Osteoblast (primary cell): ENCODE data around the gene CYP4B1. TPM values are rescaled to one million over a fixed set of nuclear protein-coding genes. Genes with fewer than 3 reads are reported as not detected.

Experiments used
- DNase-seq: peaks from one replicate; pipeline ENCODE4 v3.0.0; 2011; ENCODE audit warnings: low spot score, mixed read lengths; ENCODE audit not compliant: insufficient read length; ENCODE audit errors: missing footprints
- H2AFZ ChIP-seq: 2 replicates; pipeline ENCODE4 v1.6.0; 2011; ENCODE audit warnings: mild to moderate bottlenecking, low read length
- H3K27ac ChIP-seq: 2 replicates; pipeline ENCODE4 v1.5.1; 2011; ENCODE audit warnings: mild to moderate bottlenecking, low read depth, low read length, moderate library complexity
- H3K27me3 ChIP-seq: 2 replicates; pipeline ENCODE4 v1.6.0; 2012; ENCODE audit warnings: mild to moderate bottlenecking, control low read depth, inconsistent platforms, low read length, moderate library complexity; ENCODE audit not compliant: insufficient read depth
- H3K36me3 ChIP-seq: 2 replicates; pipeline ENCODE4 v1.5.1; 2011; ENCODE audit warnings: mild to moderate bottlenecking, low read length, control low read depth, moderate library complexity; ENCODE audit not compliant: insufficient read depth
- H3K4me1 ChIP-seq: 2 replicates; pipeline ENCODE4 v1.5.1; 2011; ENCODE audit warnings: mild to moderate bottlenecking, low read length, control low read depth, moderate library complexity; ENCODE audit not compliant: insufficient read depth
- H3K4me2 ChIP-seq: 2 replicates; pipeline ENCODE4 v1.6.0; 2011; ENCODE audit warnings: mild to moderate bottlenecking, low read length; ENCODE audit not compliant: insufficient read depth
- H3K4me3 ChIP-seq: fragments of 200-600 bp; sonication (generic); 3 replicates; pipeline ENCODE4 v1.5.1; 2012; ENCODE audit warnings: mild to moderate bottlenecking, low read length, inconsistent platforms; ENCODE audit not compliant: insufficient read depth
- H3K79me2 ChIP-seq: 2 replicates; pipeline ENCODE4 v1.6.0; 2012; ENCODE audit warnings: mild to moderate bottlenecking, low read length, control low read depth, inconsistent platforms; ENCODE audit not compliant: insufficient read depth
- H3K9me3 ChIP-seq: 2 replicates; pipeline ENCODE4 v1.5.1; 2011; ENCODE audit warnings: low read depth, low read length, control low read depth
- H4K20me1 ChIP-seq: 2 replicates; pipeline ENCODE4 v1.6.0; 2012; ENCODE audit warnings: mild to moderate bottlenecking, low read length, control low read depth; ENCODE audit not compliant: insufficient read depth
- total RNA-seq: library from RNA; depleted of rRNA; stranded (reverse); fragments of >200 nt; gene quantifications from 2 replicates; pipeline ENCODE4 v1.2.3, GENCODE V29; 2012
- TF ChIP-seq, protein P1 (sequence below): IDR thresholded peaks from 2 replicates; pipeline ENCODE4 v1.5.1; 2011; ENCODE audit warnings: mild to moderate bottlenecking, low read depth, low read length, moderate library complexity; ENCODE audit errors: extremely low read depth

Gene CYP4B1
- total RNA-seq, 1 donor, result not detected

DNA sequence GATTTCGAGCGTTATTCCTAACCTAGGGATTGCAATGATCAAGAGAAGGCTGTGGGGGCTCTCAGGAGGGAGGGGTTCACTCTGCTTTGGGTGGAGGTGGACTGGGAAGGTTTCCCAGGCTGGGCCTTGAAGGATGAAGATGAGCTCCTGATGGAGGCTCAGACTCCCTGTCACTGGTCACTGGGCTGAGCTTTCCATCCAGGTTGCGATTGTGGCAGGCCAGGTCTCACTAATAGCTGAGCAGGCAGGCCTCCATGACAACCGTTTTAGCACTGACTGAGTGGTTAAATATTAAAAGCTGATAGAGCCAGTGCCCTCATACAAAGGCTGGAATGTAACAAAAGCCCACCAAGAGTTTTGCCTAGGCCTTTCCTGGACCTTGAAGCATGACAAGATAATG, 43.7 kb upstream of the CYP4B1 start:
- DNase-seq, result no peak
- Histone ChIP-seq H3K4me3 (no peak overlapping the region), H3K9me3 (no peaks in the 10 kb centered on the region), H2AFZ (no peak overlapping the region), H3K27ac (no peak overlapping the region), H3K27me3 (no peaks in the 10 kb centered on the region), H3K4me2 (no peak overlapping the region), H3K36me3 (no peaks in the 10 kb centered on the region), H3K79me2 (no peaks in the 10 kb centered on the region), H3K4me1 (no peaks in the 10 kb centered on the region), H4K20me1 (no peaks in the 10 kb centered on the region)
- TF ChIP-seq, protein P1, sequence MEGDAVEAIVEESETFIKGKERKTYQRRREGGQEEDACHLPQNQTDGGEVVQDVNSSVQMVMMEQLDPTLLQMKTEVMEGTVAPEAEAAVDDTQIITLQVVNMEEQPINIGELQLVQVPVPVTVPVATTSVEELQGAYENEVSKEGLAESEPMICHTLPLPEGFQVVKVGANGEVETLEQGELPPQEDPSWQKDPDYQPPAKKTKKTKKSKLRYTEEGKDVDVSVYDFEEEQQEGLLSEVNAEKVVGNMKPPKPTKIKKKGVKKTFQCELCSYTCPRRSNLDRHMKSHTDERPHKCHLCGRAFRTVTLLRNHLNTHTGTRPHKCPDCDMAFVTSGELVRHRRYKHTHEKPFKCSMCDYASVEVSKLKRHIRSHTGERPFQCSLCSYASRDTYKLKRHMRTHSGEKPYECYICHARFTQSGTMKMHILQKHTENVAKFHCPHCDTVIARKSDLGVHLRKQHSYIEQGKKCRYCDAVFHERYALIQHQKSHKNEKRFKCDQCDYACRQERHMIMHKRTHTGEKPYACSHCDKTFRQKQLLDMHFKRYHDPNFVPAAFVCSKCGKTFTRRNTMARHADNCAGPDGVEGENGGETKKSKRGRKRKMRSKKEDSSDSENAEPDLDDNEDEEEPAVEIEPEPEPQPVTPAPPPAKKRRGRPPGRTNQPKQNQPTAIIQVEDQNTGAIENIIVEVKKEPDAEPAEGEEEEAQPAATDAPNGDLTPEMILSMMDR, result no peak

DNA sequence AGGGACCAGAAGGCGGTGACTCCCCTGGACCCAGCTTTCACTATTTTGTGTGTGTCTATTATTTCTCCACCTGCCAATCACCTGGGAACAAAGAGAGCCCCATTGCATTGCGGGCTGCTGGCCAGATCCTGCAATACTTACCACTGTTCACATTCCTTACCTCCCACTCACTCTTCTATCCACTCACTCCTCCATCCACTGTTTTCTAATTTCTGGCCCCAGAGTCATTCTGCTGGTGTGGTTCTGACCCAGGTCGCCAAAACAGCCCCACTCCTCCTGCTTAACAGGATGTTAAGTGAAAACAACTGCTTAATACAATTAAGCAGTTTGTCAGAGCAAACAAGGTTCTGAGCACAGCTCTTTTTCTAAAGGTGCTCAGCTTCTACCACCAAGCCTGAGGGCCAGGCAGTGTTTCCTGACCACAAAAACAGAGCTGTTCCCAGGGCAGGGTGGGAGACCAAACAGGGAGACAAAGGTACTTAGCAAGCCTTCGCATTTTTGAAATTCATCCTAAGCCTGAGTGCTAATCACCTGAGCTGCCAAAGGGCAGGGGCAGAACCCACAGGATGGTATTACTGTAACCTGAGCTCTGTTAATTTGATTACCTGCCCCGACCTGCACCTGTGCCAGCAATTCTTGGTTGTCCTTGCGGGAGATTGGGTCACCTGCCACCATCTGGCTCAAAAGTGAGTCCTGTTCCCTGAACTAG, 41.4 kb upstream of the CYP4B1 start:
- no peaks in the 10 kb centered on the region for H3K27me3 ChIP-seq
- no peak for DNase-seq
- no peak overlapping the region for H3K27ac ChIP-seq
- H3K9me3 ChIP-seq, result no peaks in the 10 kb centered on the region
- no peaks in the 10 kb centered on the region for H3K36me3 ChIP-seq
- TF ChIP-seq, protein P1, result no peak
- no peaks in the 10 kb centered on the region for H3K79me2 ChIP-seq
- no peaks in the 10 kb centered on the region for H4K20me1 ChIP-seq
- H2AFZ ChIP-seq, result no peak overlapping the region
- no peak overlapping the region for H3K4me2 ChIP-seq
- no peak overlapping the region for H3K4me3 ChIP-seq
- H3K4me1 ChIP-seq, result no peaks in the 10 kb centered on the region

DNA sequence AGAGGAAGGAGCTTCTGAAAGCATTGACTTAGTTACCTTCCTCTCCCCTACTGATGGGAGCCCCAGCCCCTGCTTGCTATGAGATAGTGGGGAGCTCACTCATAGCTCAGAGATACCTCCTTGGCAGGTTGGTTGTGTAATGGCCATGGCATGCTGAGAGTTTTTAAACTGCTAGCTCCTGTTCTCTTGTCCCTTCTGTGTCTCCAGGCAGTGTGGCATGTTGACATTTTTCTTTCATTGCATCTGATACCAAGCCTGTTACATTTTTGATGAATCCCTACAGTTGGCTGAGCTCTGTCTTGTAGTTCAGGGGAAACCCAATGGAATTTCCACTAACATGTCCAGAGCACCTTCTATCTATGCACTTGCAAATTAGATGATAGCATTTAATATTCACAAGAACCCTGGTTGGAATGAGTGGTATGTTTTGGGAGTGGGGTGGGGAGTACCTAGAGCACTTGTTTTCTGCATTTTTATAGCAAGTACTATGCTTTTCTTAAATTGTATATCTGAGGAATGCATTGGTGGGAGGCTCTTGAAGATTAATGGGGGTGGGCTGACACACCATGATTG, 40.8 kb upstream of the CYP4B1 start:
- Histone ChIP-seq H3K4me2 (no peak overlapping the region), H2AFZ (no peak overlapping the region), H3K27ac (no peak overlapping the region), H3K79me2 (no peaks in the 10 kb centered on the region), H3K9me3 (no peaks in the 10 kb centered on the region), H3K4me1 (no peaks in the 10 kb centered on the region), H3K27me3 (no peaks in the 10 kb centered on the region), H3K4me3 (no peak overlapping the region), H4K20me1 (no peaks in the 10 kb centered on the region), H3K36me3 (no peaks in the 10 kb centered on the region)
- no peak for DNase-seq
- TF ChIP-seq, protein P1, result no peak

DNA sequence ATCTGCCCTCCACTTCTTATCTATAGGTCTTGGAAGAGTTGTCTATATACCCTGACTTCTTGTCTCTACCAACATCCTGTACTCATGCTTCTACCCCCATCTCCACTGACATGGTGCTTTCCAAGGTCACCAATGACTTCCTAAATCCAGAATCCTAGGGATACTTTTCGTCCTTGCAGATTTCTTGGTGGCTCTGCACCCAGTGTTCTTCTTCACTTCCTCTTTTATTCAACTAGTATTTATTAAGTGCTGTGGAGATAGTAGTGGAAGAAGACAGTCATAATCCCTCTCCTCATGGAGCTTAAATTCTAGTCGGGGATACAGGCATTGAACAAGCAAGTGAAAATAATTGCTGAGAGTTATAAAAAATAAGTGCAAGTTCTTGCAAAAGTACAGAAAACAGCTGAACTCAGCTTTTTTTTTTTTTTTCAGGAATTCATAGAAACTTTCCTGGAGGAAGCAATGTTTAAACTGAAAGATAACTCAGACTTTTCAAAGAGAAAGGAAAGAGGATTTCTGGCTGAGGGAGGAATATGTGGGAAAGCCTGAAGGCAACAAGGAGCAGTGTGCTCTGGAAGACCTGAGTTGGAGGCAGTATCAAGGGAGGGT, 38.2 kb upstream of the CYP4B1 start:
- DNase-seq, result no peak
- H3K4me2 ChIP-seq, result no peak overlapping the region
- no peaks in the 10 kb centered on the region for H3K9me3 ChIP-seq
- TF ChIP-seq, protein P1, result no peak
- H3K4me1 ChIP-seq, result no peaks in the 10 kb centered on the region
- H3K79me2 ChIP-seq, result no peaks in the 10 kb centered on the region
- H2AFZ ChIP-seq, result no peak overlapping the region
- H3K27ac ChIP-seq, result no peak overlapping the region
- H3K4me3 ChIP-seq, result no peak overlapping the region
- no peaks in the 10 kb centered on the region for H3K36me3 ChIP-seq
- no peaks in the 10 kb centered on the region for H4K20me1 ChIP-seq
- H3K27me3 ChIP-seq, result no peaks in the 10 kb centered on the region
